ENCODE results near the gene FEM1A. TPM values are rescaled to one million over a fixed set of nuclear protein-coding genes. Genes with fewer than 3 reads are reported as not detected.
A peak's percentile ranks its signal among the peaks of the same experiment; 100 is the strongest.

FEM1A gene
- total RNA-seq, 1 donor from 2014 or later: 16.2 TPM

- Histone ChIP-seq H3K4me3 (no peak overlapping the region), H3K27ac (peak overlapping the region; percentile 82), H3K36me3 (peaks cover 0 to 22% of the 10 kb centered on the region in 2 donors), H3K9me3 (no peaks in the 10 kb centered on the region), H3K27me3 (no peaks in the 10 kb centered on the region), H3K4me1 (peaks cover 26% of the 10 kb centered on the region)
- no peak for TF ChIP-seq POLR2A (IDR thresholded peaks at IDR 0.05)
- no peak for TF ChIP-seq POLR2AphosphoS5 (IDR thresholded peaks at IDR 0.05; ENCODE audit: insufficient read depth in 1 of 2, low read depth in 1 of 2)
- TF ChIP-seq CTCF (IDR thresholded peaks at IDR 0.05): no peak
- intact Hi-C loops (cut with DNase I): loop anchor here (5.0 kb wide), 2 partner anchors 37 to 97 kb away; no protein-coding TSS in a partner anchor
- DNase-seq (ENCODE audit: extremely low spot score in 2 of 2): no peak
Measured at GRCh38 chr19:4814625-4815425, 23.3 kb downstream of the FEM1A start.

DNA sequence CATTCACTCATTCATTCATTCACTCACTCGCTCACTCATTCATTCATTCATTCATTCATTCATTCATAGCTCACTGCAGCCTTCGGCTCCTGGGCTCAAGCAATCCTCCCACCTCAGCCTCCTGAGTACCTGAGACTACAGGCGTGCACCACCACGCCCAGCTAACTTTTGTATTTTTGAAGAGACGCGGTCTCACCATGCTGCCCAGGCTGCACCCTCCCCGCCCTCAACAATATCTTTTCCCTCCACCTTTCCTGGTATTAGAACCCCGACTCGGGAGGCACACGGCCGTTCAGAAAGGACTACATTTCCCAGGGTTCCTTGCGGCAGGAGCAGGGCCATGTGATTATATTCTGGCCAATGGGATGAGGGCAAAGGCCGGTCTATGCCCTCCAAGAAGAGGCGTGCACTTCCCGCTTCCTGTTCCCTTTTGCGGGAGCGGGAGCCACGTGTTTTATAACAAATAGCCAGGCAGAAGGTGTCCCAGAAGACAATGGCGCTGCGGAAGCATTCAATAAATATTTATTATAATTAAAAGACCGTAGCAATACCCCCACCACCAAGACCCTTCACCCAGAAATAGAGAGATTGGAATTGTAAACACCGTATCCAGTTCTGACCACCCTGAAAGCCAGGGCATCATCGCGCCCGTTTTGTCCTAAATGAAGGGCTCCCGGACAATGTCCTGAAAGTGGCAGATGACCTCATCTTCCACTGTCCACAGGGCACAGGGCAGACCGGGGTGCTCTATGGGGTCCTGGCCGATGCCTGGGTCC, 24.1 kb downstream of the FEM1A start:
- H3K4me1 ChIP-seq: peaks cover 26% of the 10 kb centered on the region
- no peak for DNase-seq (ENCODE audit: extremely low spot score in 2 of 2)
- no peak overlapping the region for H3K27ac ChIP-seq
- no peaks in the 10 kb centered on the region for H3K9me3 ChIP-seq
- TF ChIP-seq CTCF (IDR thresholded peaks at IDR 0.05) (no peak), POLR2AphosphoS5 (IDR thresholded peaks at IDR 0.05; ENCODE audit: insufficient read depth in 1 of 2, low read depth in 1 of 2) (peak in 1 of 2 donors; percentile 96), POLR2A (IDR thresholded peaks at IDR 0.05) (no peak)
- H3K36me3 ChIP-seq: peaks cover 0 to 22% of the 10 kb centered on the region in 2 donors
- H3K27me3 ChIP-seq: no peaks in the 10 kb centered on the region
- no peak overlapping the region for H3K4me3 ChIP-seq
- intact Hi-C loops (cut with DNase I): no loop called here

- Histone ChIP-seq H3K4me1 (peaks cover 26% of the 10 kb centered on the region), H3K4me3 (no peak overlapping the region), H3K9me3 (no peaks in the 10 kb centered on the region), H3K27me3 (no peaks in the 10 kb centered on the region), H3K27ac (no peak overlapping the region), H3K36me3 (peaks cover 0 to 22% of the 10 kb centered on the region in 2 donors)
- no peak for TF ChIP-seq POLR2AphosphoS5 (IDR thresholded peaks at IDR 0.05; ENCODE audit: insufficient read depth in 1 of 2, low read depth in 1 of 2)
- no peak for TF ChIP-seq CTCF (IDR thresholded peaks at IDR 0.05)
- no peak for TF ChIP-seq POLR2A (IDR thresholded peaks at IDR 0.05)
- intact Hi-C loops (cut with DNase I): no loop called here
- DNase-seq (ENCODE audit: extremely low spot score in 2 of 2): no peak
Measured at GRCh38 chr19:4816202-4816949, 24.8 kb downstream of the FEM1A start.

- no peaks in the 10 kb centered on the region for H3K27me3 ChIP-seq
- H3K27ac ChIP-seq: no peak overlapping the region
- no peak overlapping the region for H3K4me3 ChIP-seq
- DNase-seq (ENCODE audit: extremely low spot score in 2 of 2): no peak
- peaks cover 25% of the 10 kb centered on the region for H3K4me1 ChIP-seq
- no peaks in the 10 kb centered on the region for H3K9me3 ChIP-seq
- intact Hi-C loops (cut with DNase I): no loop called here
- TF ChIP-seq CTCF (IDR thresholded peaks at IDR 0.05): no peak
- no peak for TF ChIP-seq POLR2AphosphoS5 (IDR thresholded peaks at IDR 0.05; ENCODE audit: insufficient read depth in 1 of 2, low read depth in 1 of 2)
- no peak for TF ChIP-seq POLR2A (IDR thresholded peaks at IDR 0.05)
- H3K36me3 ChIP-seq: peaks cover 0 to 22% of the 10 kb centered on the region in 2 donors
Measured at GRCh38 chr19:4816950-4817278, 25.4 kb downstream of the FEM1A start.
